ENCODE data around the gene LRP10.
"Not testable (repeated sequence)": the region's sequence is repeated elsewhere in the genome, so short reads cannot be mapped to it uniquely, and the experiment has no call there.

The LRP10 gene

GRCh38 chr14:22843123-22843925 is 28.2 kb upstream of the LRP10 start:
- DNase-seq = no peak

- DNase-seq = no peak
These were observed 27.1 kb upstream of the LRP10 start for GRCh38 chr14:22844221-22845102.

- DNase-seq = no peak
These were observed 26.5 kb upstream of the LRP10 start for GRCh38 chr14:22845103-22845394.

- no peak for DNase-seq
These were observed 25.5 kb upstream of the LRP10 start for GRCh38 chr14:22845821-22846625.

- no peak for DNase-seq
These were observed 24.7 kb upstream of the LRP10 start for GRCh38 chr14:22846811-22847307.

- DNase-seq = no peak
These were observed 23.7 kb upstream of the LRP10 start for GRCh38 chr14:22847661-22848341.

- peak; percentile 14 for DNase-seq
These were observed 23.0 kb upstream of the LRP10 start for GRCh38 chr14:22848351-22849164.

- DNase-seq = no peak
These were observed 22.2 kb upstream of the LRP10 start for GRCh38 chr14:22849212-22849819.

GRCh38 chr14:22850944-22851764 is 20.4 kb upstream of the LRP10 start:
- DNase-seq = no peak

- not testable (repeated sequence) for DNase-seq
These were observed 19.4 kb upstream of the LRP10 start for GRCh38 chr14:22852178-22852577.

GRCh38 chr14:22852599-22852939 is 19.0 kb upstream of the LRP10 start:
- no peak for DNase-seq

GRCh38 chr14:22852940-22853767 is 18.4 kb upstream of the LRP10 start:
- no peak for DNase-seq

GRCh38 chr14:22854296-22854695 is 17.2 kb upstream of the LRP10 start:
- not testable (repeated sequence) for DNase-seq

- DNase-seq = no peak
These were observed 16.4 kb upstream of the LRP10 start for GRCh38 chr14:22854963-22855724.

GRCh38 chr14:22856428-22856827 is 15.1 kb upstream of the LRP10 start:
- no peak for DNase-seq

GRCh38 chr14:22860377-22860776 is 11.2 kb upstream of the LRP10 start:
- not testable (repeated sequence) for DNase-seq

GRCh38 chr14:22861651-22862050 is 9.9 kb upstream of the LRP10 start:
- no peak for DNase-seq

GRCh38 chr14:22864979-22865378 is 6.6 kb upstream of the LRP10 start:
- DNase-seq = no peak

Data from 8988T (cell line).